Measurements from ENCODE around the gene VHLL.

Gene VHLL

DNA sequence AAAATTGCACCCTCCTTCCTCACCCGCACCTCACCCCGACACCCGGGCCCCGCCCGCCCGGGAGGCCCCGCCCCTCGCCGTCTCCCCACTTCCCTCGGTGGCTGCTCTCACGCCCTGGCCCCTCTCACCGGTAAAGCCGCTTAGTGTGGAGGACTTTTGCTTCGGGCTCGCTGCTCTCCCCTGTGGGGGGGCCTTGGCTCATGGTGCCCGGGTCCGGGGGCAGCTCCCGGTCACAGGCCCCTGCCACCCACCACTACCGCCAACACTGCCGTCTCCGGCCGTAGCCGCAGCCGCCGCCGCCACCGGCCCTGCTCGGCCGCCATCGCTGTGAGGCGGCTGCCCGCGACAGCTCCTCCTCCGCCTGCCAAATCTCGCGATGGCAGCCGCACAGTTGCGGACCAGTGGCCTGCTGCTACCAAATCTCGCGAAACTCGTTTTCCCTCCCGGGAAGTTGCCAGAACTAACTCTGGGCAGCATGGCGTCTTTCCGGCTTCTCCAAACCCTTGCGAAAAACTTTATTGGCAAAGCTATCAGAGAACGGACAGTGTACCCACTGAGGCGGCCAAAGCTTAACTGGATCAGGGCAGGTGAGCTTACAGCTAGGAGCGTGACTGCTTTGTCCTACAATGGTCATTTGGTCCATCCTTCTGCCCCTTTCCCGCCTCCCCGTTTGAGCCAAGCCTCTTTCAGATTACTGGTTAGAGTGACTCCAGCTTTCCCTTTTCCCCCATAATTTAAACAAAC, 16.5 kb downstream of the VHLL start, which contains the start of gene SMG5:
Gene SMG5 (minus strand): TSS at position 347 of the 744 bp plus-strand sequence. CDS start 145 bp downstream, at position 202.
- TF ChIP-seq, protein P1, sequence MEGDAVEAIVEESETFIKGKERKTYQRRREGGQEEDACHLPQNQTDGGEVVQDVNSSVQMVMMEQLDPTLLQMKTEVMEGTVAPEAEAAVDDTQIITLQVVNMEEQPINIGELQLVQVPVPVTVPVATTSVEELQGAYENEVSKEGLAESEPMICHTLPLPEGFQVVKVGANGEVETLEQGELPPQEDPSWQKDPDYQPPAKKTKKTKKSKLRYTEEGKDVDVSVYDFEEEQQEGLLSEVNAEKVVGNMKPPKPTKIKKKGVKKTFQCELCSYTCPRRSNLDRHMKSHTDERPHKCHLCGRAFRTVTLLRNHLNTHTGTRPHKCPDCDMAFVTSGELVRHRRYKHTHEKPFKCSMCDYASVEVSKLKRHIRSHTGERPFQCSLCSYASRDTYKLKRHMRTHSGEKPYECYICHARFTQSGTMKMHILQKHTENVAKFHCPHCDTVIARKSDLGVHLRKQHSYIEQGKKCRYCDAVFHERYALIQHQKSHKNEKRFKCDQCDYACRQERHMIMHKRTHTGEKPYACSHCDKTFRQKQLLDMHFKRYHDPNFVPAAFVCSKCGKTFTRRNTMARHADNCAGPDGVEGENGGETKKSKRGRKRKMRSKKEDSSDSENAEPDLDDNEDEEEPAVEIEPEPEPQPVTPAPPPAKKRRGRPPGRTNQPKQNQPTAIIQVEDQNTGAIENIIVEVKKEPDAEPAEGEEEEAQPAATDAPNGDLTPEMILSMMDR (IDR thresholded peaks at IDR 0.05; ENCODE audit: insufficient read depth, low read depth, low read length, missing control alignments) = no peak
- DNase-seq (ENCODE audit: low read depth) = peak; percentile 99

DNA sequence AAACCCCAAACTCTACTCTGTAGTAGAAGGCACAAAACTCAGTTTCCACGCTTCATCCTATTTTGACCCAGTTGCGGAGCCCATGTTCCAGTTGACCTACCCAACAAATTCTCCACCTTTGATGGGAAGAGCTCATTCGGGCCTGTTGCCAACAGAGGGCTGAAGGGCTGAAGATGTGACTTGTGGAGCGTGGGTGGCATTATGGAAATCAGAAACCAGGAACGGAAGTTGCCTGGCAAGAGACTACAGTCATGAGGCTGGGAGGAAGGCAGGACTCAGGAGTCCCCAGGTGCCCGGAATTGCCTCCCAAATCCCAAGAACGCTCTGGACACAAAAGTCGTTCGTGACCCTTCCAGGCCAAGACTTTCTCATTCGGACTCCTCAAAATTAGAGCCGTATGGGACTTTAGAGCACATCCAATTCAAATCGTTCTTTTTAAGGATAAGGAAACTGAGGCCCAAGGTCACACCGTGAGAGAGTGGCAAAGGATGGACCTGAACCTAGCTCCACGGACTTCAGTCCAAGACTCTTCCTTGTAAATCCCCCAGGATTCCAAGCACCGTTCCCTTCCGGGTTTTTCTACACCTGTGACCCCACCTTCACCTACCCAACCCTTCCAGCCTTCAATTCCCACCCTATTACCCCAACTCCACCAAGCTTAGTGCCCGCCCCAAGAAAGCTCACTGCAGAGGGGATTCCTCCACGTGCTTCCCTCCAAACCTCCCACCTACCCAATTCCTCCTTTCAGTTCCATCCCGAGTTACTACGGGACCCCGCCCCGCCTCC, 17.2 kb downstream of the VHLL start:
- peak overlapping the region; percentile 85 for H3K4me3 ChIP-seq (ENCODE audit: low read length)
- TF ChIP-seq, protein P1 (IDR thresholded peaks at IDR 0.05; ENCODE audit: insufficient read depth, low read depth, low read length, missing control alignments) = no peak
- peak; percentile 56 for DNase-seq (ENCODE audit: low read depth)

More for the DNA sequence above, 16.5 kb downstream of the VHLL start, which contains the start of gene SMG5:
- H3K4me3 ChIP-seq (ENCODE audit: low read length) = peak within 1 kb of the TSS; percentile 85

DNA sequence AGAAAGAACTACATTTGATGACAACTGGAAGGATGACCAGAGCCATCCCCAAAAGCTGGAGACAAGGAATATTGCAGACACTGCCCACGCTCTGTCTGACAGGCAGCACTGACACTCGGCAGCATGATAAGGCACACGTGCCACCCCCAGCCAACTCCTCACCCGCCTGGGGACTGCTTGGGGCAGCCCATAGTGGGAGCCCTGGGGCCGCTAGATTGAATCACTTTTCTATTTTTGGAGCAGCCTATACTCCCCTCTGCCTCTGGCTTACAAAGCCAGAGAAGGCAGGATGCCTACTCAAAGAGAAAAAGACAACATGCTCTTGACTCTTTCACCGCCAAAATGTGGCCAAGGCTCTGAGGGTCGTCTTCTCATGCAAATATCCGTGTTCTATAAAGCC, 17.8 kb downstream of the VHLL start:
- DNase-seq (ENCODE audit: low read depth) = peak; percentile 38
- peak overlapping the region; percentile 85 for H3K4me3 ChIP-seq (ENCODE audit: low read length)
- TF ChIP-seq, protein P1 (IDR thresholded peaks at IDR 0.05; ENCODE audit: insufficient read depth, low read depth, low read length, missing control alignments) = no peak

DNA sequence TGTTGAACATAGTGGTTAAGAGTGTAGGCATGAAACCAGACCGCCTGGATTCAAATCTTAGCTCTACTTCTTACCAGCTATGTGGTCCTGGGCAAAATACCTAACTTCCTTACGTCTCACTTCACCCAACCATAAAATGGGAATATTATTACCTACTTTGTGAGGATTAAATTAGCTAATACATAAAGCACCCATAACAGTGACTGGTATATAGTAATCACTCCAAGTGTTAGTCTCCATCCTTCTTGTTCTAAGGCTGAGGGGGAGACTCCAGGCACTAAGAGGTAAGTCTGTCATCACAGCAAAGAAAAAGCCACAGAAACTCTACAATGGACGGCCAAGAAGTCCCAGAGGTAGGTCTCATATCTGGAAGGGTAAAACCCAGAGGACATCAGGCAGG, 19.3 kb downstream of the VHLL start:
- TF ChIP-seq, protein P1 (IDR thresholded peaks at IDR 0.05; ENCODE audit: insufficient read depth, low read depth, low read length, missing control alignments) = no peak
- H3K4me3 ChIP-seq (ENCODE audit: low read length) = no peak overlapping the region
- DNase-seq (ENCODE audit: low read depth) = no peak

DNA sequence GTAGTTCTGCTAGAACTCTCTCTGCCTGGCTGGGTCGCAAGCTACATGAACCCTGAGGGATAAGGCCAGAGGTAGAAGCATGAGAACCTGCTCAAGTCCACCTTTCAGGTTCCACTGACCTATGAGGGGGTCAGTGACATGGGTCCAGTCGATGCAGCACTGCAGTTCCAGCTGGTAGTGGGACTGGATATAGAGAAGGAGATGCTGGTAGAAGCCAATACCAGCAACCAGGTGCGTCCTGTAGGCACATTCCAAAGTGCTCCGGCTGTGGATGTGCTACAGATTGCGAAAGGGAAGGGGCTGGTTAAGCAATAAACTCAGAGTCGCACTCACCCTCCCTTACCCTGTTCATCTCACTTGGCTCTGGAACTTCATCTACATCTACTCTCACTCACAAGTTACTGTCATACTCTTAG, 22.1 kb downstream of the VHLL start:
- no peak overlapping the region for H3K4me3 ChIP-seq (ENCODE audit: low read length)
- TF ChIP-seq, protein P1 (IDR thresholded peaks at IDR 0.05; ENCODE audit: insufficient read depth, low read depth, low read length, missing control alignments) = no peak
- peak; percentile 83 for DNase-seq (ENCODE audit: low read depth)

DNA sequence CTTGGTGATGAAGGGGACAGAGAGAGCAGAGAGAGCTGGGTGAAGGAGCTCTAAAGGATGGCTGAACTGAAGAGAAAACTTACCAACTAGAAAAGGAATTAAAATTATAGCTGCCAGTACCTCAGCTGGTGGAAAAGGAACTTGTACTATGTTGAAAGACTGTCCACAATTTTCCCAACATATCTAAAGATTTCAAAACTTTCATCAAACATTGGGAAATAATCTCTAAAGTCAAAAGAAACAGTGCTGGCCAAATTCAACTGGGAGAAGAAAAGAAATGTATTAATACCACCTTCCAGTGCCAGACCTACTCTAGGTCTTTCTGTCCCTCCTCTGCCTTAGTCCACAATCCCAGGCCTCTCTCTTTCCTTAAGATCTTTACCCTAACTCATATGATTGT, 22.6 kb downstream of the VHLL start:
- TF ChIP-seq, protein P1 (IDR thresholded peaks at IDR 0.05; ENCODE audit: insufficient read depth, low read depth, low read length, missing control alignments) = no peak
- no peak overlapping the region for H3K4me3 ChIP-seq (ENCODE audit: low read length)
- DNase-seq (ENCODE audit: low read depth) = no peak

All from epithelial cell of esophagus (primary cell).